Sciatic nerve (tissue), 1 donor: Measurements from ENCODE around the gene TELO2. TPM values are rescaled to one million over a fixed set of nuclear protein-coding genes. Genes with fewer than 3 reads are reported as not detected.

Experiments used
- total RNA-seq: library from RNA; stranded (reverse); fragmentation: NEBNext Ultra II Directional; extraction: Animal tissue kit (Norgen Biotek cat#: 25700); gene quantifications from one replicate; pipeline ENCODE4 v1.2.1, GENCODE V29; 2021
- donor health status: DM: no; HTN: no; CAD: no.

Gene TELO2
- total RNA-seq, 1 donor from 2014 or later: 27.9 TPM

Other genes with a start within 250 kb of the TELO2 start
- gene TPSD1, start 237.3 kb upstream of the TELO2 start, total RNA-seq: 0.27 TPM
- gene UBE2I, start 183.7 kb upstream of the TELO2 start, total RNA-seq: 95.7 TPM
- gene BAIAP3, start 159.7 kb upstream of the TELO2 start, total RNA-seq: 3.9 TPM
- gene TSR3, start 141.5 kb upstream of the TELO2 start, total RNA-seq: 35.8 TPM
- 82.2 TPM for gene GNPTG, start 141.4 kb upstream of the TELO2 start, total RNA-seq
- 45.5 TPM for gene UNKL, start 78.7 kb upstream of the TELO2 start, total RNA-seq
- 7.3 TPM for gene UQCC4, start 72.6 kb upstream of the TELO2 start, total RNA-seq
- not detected for gene PERCC1, start 62.3 kb upstream of the TELO2 start, total RNA-seq
- gene CCDC154, start 48.8 kb upstream of the TELO2 start, total RNA-seq: 3.3 TPM
- gene CLCN7, start 18.3 kb upstream of the TELO2 start, total RNA-seq: 67.0 TPM
- not detected for gene PTX4, start 4.4 kb upstream of the TELO2 start, total RNA-seq
- gene TMEM204, start 40.3 kb downstream of the TELO2 start, total RNA-seq: 20.4 TPM
- gene IFT140, start 118.7 kb downstream of the TELO2 start, total RNA-seq: 29.2 TPM
- 26.1 TPM for gene CRAMP1, start 119.0 kb downstream of the TELO2 start, total RNA-seq
- 26.0 TPM for gene JPT2, start 184.9 kb downstream of the TELO2 start, total RNA-seq
- 93.3 TPM for gene MAPK8IP3, start 212.8 kb downstream of the TELO2 start, total RNA-seq